Neural progenitor cell (in vitro differentiated cells): Measurements from ENCODE around the gene KLK4. TPM values are rescaled to one million over a fixed set of nuclear protein-coding genes. Genes with fewer than 3 reads are reported as not detected.

Experiments used
- DNase-seq: peaks from one replicate; pipeline ENCODE4 v3.0.0-alpha.2; 2016; ENCODE audit warnings: low spot score
- H2AFZ ChIP-seq: fragments of 200-600 bp; sonication (generic); replicated peaks from 2 replicates; pipeline ENCODE4 v1.6.1; 2016; ENCODE audit warnings: antibody characterized with exemption
- H3F3A ChIP-seq: fragments of 200-600 bp; sonication (generic); 2 replicates; pipeline ENCODE4 v1.6.1; 2016; ENCODE audit warnings: antibody characterized with exemption, low read depth
- H3K27ac ChIP-seq: fragments of 200-600 bp; sonication (generic); 2 replicates; pipeline ENCODE4 v1.5.1; 2016; ENCODE audit warnings: mild to moderate bottlenecking
- H3K27me3 ChIP-seq: fragments of 200-600 bp; sonication (generic); 2 replicates; pipeline ENCODE4 v1.6.1; 2016; ENCODE audit warnings: mild to moderate bottlenecking, moderate library complexity
- H3K36me3 ChIP-seq: fragments of 200-600 bp; sonication (generic); 2 replicates; pipeline ENCODE4 v1.5.1; 2016
- H3K4me1 ChIP-seq: fragments of 200-600 bp; sonication (generic); 2 replicates; pipeline ENCODE4 v1.6.1; 2016; ENCODE audit warnings: mixed run types
- H3K4me2 ChIP-seq: fragments of 200-600 bp; sonication (generic); 2 replicates; pipeline ENCODE4 v1.6.1; 2016
- H3K4me3 ChIP-seq: fragments of 200-600 bp; sonication (generic); 2 replicates; pipeline ENCODE4 v1.5.1; 2016
- H3K79me2 ChIP-seq: fragments of 200-600 bp; sonication (generic); 2 replicates; pipeline ENCODE4 v1.6.1; 2016; ENCODE audit warnings: low read depth
- H3K9ac ChIP-seq: fragments of 200-600 bp; sonication (generic); 2 replicates; pipeline ENCODE4 v1.6.1; 2016
- H3K9me3 ChIP-seq: fragments of 200-600 bp; sonication (generic); 2 replicates; pipeline ENCODE4 v1.5.1; 2016; ENCODE audit warnings: low read depth
- H4K20me1 ChIP-seq: fragments of 200-600 bp; sonication (generic); 2 replicates; pipeline ENCODE4 v1.6.1; 2016; ENCODE audit warnings: low read depth
- H3K27ac Mint-ChIP-seq: 3 replicates; pipeline ENCODE4 v1.8.0; 2021; ENCODE audit warnings: mixed read lengths
- H3K27me3 Mint-ChIP-seq: 2 replicates; pipeline ENCODE4 v1.8.0; 2022; ENCODE audit warnings: low read depth, mild to moderate bottlenecking, inconsistent platforms, moderate library complexity, mixed read lengths; ENCODE audit not compliant: insufficient read depth
- H3K36me3 Mint-ChIP-seq: 3 replicates; pipeline ENCODE4 v1.8.0; 2021; ENCODE audit warnings: mixed read lengths
- H3K4me1 Mint-ChIP-seq: 3 replicates; pipeline ENCODE4 v1.8.0; 2021; ENCODE audit warnings: mixed read lengths
- H3K4me3 Mint-ChIP-seq: 3 replicates; pipeline ENCODE4 v1.8.0; 2021; ENCODE audit warnings: mild to moderate bottlenecking, moderate library complexity, mixed read lengths
- H3K9me3 Mint-ChIP-seq: 3 replicates; pipeline ENCODE4 v1.8.0; 2020; ENCODE audit warnings: mixed read lengths
- CTCF ChIP-seq: fragments of 200-600 bp; sonication (generic); IDR thresholded peaks from 2 replicates; pipeline ENCODE4 v1.5.1; 2017; ENCODE audit warnings: antibody characterized with exemption, mild to moderate bottlenecking
- EZH2 ChIP-seq: fragments of 200-600 bp; sonication (generic); IDR thresholded peaks from 2 replicates; pipeline ENCODE4 v1.6.1; 2017; ENCODE audit warnings: antibody characterized with exemption, mild to moderate bottlenecking, moderate library complexity
- EZH2phosphoT487 ChIP-seq: fragments of 200-600 bp; sonication (generic); IDR thresholded peaks from 2 replicates; pipeline ENCODE4 v1.6.1; 2017; ENCODE audit warnings: antibody characterized with exemption
- total RNA-seq: library from RNA; depleted of rRNA; stranded (reverse); fragments of >200 nt; gene quantifications from 2 replicates; pipeline ENCODE4 v1.2.3, GENCODE V29; 2015; ENCODE audit warnings: low replicate concordance

Gene KLK4
- total RNA-seq, 1 donor from 2014 or later, result not detected

DNA sequence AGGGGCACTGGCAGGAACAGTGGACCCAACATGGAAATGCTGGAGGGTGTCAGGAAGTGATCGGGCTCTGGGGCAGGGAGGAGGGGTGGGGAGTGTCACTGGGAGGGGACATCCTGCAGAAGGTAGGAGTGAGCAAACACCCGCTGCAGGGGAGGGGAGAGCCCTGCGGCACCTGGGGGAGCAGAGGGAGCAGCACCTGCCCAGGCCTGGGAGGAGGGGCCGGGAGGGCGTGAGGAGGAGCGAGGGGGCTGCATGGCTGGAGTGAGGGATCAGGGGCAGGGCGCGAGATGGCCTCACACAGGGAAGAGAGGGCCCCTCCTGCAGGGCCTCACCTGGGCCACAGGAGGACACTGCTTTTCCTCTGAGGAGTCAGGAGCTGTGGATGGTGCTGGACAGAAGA, 33.9 kb downstream of the KLK4 start:
- H3K4me1 Mint-ChIP-seq, result no peaks in the 10 kb centered on the region
- H3K27me3 Mint-ChIP-seq, result peaks cover 12% of the 10 kb centered on the region
- no peaks in the 10 kb centered on the region for H3F3A ChIP-seq
- no peak overlapping the region for H3K27ac ChIP-seq
- peaks cover 64% of the 10 kb centered on the region for H3K27me3 ChIP-seq
- no peak overlapping the region for H2AFZ ChIP-seq
- H3K9me3 Mint-ChIP-seq, result no peaks in the 10 kb centered on the region
- H3K27ac Mint-ChIP-seq, result no peak overlapping the region
- no peaks in the 10 kb centered on the region for H3K79me2 ChIP-seq
- H3K4me2 ChIP-seq, result no peak overlapping the region
- no peak overlapping the region for H3K9ac ChIP-seq
- H3K36me3 ChIP-seq, result no peaks in the 10 kb centered on the region
- H3K9me3 ChIP-seq, result no peaks in the 10 kb centered on the region
- no peak overlapping the region for H3K4me3 Mint-ChIP-seq
- TF ChIP-seq CTCF, result no peak
- no peak overlapping the region for H3K4me3 ChIP-seq
- no peaks in the 10 kb centered on the region for H3K4me1 ChIP-seq
- H4K20me1 ChIP-seq, result no peaks in the 10 kb centered on the region
- H3K36me3 Mint-ChIP-seq, result no peaks in the 10 kb centered on the region
- no peak for DNase-seq

DNA sequence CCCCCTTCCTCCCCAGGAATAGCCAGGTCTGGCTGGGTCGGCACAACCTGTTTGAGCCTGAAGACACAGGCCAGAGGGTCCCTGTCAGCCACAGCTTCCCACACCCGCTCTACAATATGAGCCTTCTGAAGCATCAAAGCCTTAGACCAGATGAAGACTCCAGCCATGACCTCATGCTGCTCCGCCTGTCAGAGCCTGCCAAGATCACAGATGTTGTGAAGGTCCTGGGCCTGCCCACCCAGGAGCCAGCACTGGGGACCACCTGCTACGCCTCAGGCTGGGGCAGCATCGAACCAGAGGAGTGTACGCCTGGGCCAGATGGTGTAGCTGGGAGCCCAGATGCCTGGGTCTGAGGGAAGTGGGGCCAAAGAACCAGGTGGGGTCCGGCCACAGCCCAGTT, 34.7 kb downstream of the KLK4 start:
- no peaks in the 10 kb centered on the region for H3K4me1 ChIP-seq
- no peaks in the 10 kb centered on the region for H3K4me1 Mint-ChIP-seq
- no peak overlapping the region for H3K4me2 ChIP-seq
- H3F3A ChIP-seq, result no peaks in the 10 kb centered on the region
- no peaks in the 10 kb centered on the region for H3K79me2 ChIP-seq
- H3K27ac Mint-ChIP-seq, result no peak overlapping the region
- H3K27ac ChIP-seq, result no peak overlapping the region
- TF ChIP-seq CTCF, result no peak
- TF ChIP-seq EZH2, result no peak
- H3K4me3 ChIP-seq, result no peak overlapping the region
- H3K36me3 Mint-ChIP-seq, result no peaks in the 10 kb centered on the region
- H3K36me3 ChIP-seq, result no peaks in the 10 kb centered on the region
- H3K9me3 Mint-ChIP-seq, result no peaks in the 10 kb centered on the region
- no peak overlapping the region for H3K4me3 Mint-ChIP-seq
- H2AFZ ChIP-seq, result no peak overlapping the region
- H3K27me3 ChIP-seq, result peaks cover 66% of the 10 kb centered on the region
- H3K9me3 ChIP-seq, result no peaks in the 10 kb centered on the region
- no peak for DNase-seq
- H3K9ac ChIP-seq, result no peak overlapping the region
- peaks cover 10% of the 10 kb centered on the region for H3K27me3 Mint-ChIP-seq
- H4K20me1 ChIP-seq, result no peaks in the 10 kb centered on the region

DNA sequence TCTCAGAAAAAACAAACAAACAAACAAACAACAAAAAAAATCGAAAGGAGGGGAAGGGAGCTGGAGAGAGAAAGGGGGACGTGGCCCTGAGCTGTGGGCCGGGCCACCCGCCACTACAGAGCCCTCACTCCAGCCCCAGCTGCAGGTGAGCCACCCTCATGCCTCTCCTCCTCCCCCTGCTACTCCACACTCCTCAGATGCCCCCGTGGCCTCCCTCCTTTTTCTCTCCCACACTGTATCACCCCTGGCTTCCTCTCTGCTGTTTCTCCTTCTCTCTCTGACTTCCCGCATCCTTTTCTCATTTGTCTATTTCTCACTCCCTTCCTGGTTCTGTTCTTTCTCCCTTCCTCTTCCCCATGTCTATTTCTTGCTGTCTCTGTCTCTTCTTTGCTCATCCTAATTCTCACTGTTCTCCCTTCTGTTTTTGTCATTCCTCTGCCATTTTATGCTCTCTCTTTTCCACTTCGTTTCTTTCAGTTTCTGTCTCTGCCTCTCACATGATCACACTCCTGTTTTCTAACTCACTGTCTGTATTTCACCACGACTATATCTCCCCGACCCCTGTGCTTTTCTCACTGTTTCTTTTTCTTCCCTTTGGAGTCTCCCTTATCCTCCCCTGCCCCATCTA, 35.3 kb downstream of the KLK4 start:
- TF ChIP-seq EZH2, result no peak
- TF ChIP-seq EZH2phosphoT487, result no peak
- no peak for TF ChIP-seq CTCF
- H3K9ac ChIP-seq, result no peak overlapping the region
- DNase-seq, result no peak
- H3K27me3 ChIP-seq, result peaks cover 67% of the 10 kb centered on the region
- no peak overlapping the region for H3K27ac Mint-ChIP-seq
- no peaks in the 10 kb centered on the region for H3K9me3 ChIP-seq
- no peaks in the 10 kb centered on the region for H3K79me2 ChIP-seq
- H3K4me2 ChIP-seq, result no peak overlapping the region
- H3F3A ChIP-seq, result no peaks in the 10 kb centered on the region
- H3K4me3 Mint-ChIP-seq, result no peak overlapping the region
- no peak overlapping the region for H2AFZ ChIP-seq
- no peaks in the 10 kb centered on the region for H3K4me1 ChIP-seq
- no peaks in the 10 kb centered on the region for H4K20me1 ChIP-seq
- no peaks in the 10 kb centered on the region for H3K36me3 Mint-ChIP-seq
- H3K4me3 ChIP-seq, result no peak overlapping the region
- no peaks in the 10 kb centered on the region for H3K9me3 Mint-ChIP-seq
- no peaks in the 10 kb centered on the region for H3K36me3 ChIP-seq
- peaks cover 10% of the 10 kb centered on the region for H3K27me3 Mint-ChIP-seq
- no peaks in the 10 kb centered on the region for H3K4me1 Mint-ChIP-seq
- no peak overlapping the region for H3K27ac ChIP-seq
